ENCODE data around the gene DHRS3.

Gene DHRS3

GRCh38 chr1:12599657-12600056 lies 18.4 kb downstream of the DHRS3 start:
- H3K9ac ChIP-seq (ENCODE audit: low read length): no peak overlapping the region
- no peaks in the 10 kb centered on the region for H3K36me3 ChIP-seq (replicated peaks; ENCODE audit: low read depth, low read length)
- no peaks in the 10 kb centered on the region for H4K20me1 ChIP-seq (ENCODE audit: insufficient read depth, low read length)
- H3K4me3 ChIP-seq (ENCODE audit: low read length): no peak overlapping the region
- no peak overlapping the region for H3K4me2 ChIP-seq (ENCODE audit: low read length)
- no peak overlapping the region for H2AFZ ChIP-seq (ENCODE audit: low read depth, low read length)
- H3K4me1 ChIP-seq (ENCODE audit: low read length): no peaks in the 10 kb centered on the region
- H3K79me2 ChIP-seq (ENCODE audit: low read length): no peaks in the 10 kb centered on the region
- no peak overlapping the region for H3K27ac ChIP-seq (ENCODE audit: low read length)
- TF ChIP-seq, protein P1, sequence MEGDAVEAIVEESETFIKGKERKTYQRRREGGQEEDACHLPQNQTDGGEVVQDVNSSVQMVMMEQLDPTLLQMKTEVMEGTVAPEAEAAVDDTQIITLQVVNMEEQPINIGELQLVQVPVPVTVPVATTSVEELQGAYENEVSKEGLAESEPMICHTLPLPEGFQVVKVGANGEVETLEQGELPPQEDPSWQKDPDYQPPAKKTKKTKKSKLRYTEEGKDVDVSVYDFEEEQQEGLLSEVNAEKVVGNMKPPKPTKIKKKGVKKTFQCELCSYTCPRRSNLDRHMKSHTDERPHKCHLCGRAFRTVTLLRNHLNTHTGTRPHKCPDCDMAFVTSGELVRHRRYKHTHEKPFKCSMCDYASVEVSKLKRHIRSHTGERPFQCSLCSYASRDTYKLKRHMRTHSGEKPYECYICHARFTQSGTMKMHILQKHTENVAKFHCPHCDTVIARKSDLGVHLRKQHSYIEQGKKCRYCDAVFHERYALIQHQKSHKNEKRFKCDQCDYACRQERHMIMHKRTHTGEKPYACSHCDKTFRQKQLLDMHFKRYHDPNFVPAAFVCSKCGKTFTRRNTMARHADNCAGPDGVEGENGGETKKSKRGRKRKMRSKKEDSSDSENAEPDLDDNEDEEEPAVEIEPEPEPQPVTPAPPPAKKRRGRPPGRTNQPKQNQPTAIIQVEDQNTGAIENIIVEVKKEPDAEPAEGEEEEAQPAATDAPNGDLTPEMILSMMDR (IDR thresholded peaks at IDR 0.05; ENCODE audit: low read depth, low read length): no peak
- TF ChIP-seq EZH2phosphoT487 (IDR thresholded peaks at IDR 0.05; ENCODE audit: low read depth): no peak
- no peaks in the 10 kb centered on the region for H3K27me3 ChIP-seq (ENCODE audit: low read depth, low read length)
- H3K9me3 ChIP-seq (ENCODE audit: insufficient read depth, low read length): no peaks in the 10 kb centered on the region

DNA sequence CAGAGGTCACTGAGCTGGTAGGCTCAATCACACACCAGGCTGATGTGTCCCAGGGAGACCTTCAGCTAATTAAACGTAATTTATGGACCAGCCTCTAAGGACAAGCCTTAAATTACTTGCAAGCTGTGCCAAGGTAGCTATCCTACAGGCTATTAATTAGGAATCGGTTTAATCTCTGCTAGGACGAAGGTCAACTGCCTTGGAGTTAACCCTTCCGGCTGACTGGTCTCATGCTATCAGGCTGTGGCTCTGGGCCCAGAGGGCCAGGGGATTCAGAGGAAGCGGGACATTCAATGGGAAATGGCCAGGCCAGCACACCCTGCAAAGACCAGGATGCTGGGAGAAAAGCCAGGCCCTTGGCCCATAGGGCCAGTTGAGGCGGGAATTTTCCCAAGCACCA lies 19.0 kb downstream of the DHRS3 start:
- Histone ChIP-seq H3K9ac (ENCODE audit: low read length) (no peak overlapping the region), H3K27ac (ENCODE audit: low read length) (no peak overlapping the region), H3K79me2 (ENCODE audit: low read length) (no peaks in the 10 kb centered on the region), H3K36me3 (replicated peaks; ENCODE audit: low read depth, low read length) (no peaks in the 10 kb centered on the region), H3K27me3 (ENCODE audit: low read depth, low read length) (no peaks in the 10 kb centered on the region), H2AFZ (ENCODE audit: low read depth, low read length) (no peak overlapping the region), H3K4me1 (ENCODE audit: low read length) (no peaks in the 10 kb centered on the region), H3K4me2 (ENCODE audit: low read length) (no peak overlapping the region), H3K4me3 (ENCODE audit: low read length) (no peak overlapping the region), H3K9me3 (ENCODE audit: insufficient read depth, low read length) (no peaks in the 10 kb centered on the region), H4K20me1 (ENCODE audit: insufficient read depth, low read length) (no peaks in the 10 kb centered on the region)
- TF ChIP-seq, protein P1 (IDR thresholded peaks at IDR 0.05; ENCODE audit: low read depth, low read length): no peak
- TF ChIP-seq EZH2phosphoT487 (IDR thresholded peaks at IDR 0.05; ENCODE audit: low read depth): no peak

DNA sequence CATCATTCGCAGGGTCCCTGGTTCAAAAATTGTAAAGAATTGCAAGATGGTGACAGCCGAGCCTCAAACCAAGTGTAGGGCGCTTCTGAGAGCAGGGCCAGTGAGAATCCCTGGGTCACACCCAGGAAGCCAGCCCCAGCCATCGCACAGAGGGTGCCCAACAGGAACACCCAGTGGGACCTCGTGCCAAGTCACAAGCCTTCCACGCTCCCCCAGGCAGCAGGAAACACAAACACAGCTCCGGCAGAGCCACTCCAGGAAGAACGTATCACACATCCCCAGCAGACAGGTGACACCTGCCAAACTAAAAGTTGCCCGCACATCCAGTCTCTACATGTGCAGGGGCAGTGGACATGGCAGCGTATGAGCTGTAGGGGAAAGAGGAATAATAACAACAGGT lies 20.2 kb downstream of the DHRS3 start:
- Histone ChIP-seq H3K4me2 (ENCODE audit: low read length) (no peak overlapping the region), H3K36me3 (replicated peaks; ENCODE audit: low read depth, low read length) (no peaks in the 10 kb centered on the region), H3K27me3 (ENCODE audit: low read depth, low read length) (no peaks in the 10 kb centered on the region), H4K20me1 (ENCODE audit: insufficient read depth, low read length) (no peaks in the 10 kb centered on the region), H3K9ac (ENCODE audit: low read length) (no peak overlapping the region), H3K79me2 (ENCODE audit: low read length) (no peaks in the 10 kb centered on the region), H2AFZ (ENCODE audit: low read depth, low read length) (no peak overlapping the region), H3K27ac (ENCODE audit: low read length) (no peak overlapping the region), H3K4me1 (ENCODE audit: low read length) (no peaks in the 10 kb centered on the region), H3K9me3 (ENCODE audit: insufficient read depth, low read length) (no peaks in the 10 kb centered on the region), H3K4me3 (ENCODE audit: low read length) (no peak overlapping the region)
- TF ChIP-seq, protein P1 (IDR thresholded peaks at IDR 0.05; ENCODE audit: low read depth, low read length): no peak
- no peak for TF ChIP-seq EZH2phosphoT487 (IDR thresholded peaks at IDR 0.05; ENCODE audit: low read depth)

DNA sequence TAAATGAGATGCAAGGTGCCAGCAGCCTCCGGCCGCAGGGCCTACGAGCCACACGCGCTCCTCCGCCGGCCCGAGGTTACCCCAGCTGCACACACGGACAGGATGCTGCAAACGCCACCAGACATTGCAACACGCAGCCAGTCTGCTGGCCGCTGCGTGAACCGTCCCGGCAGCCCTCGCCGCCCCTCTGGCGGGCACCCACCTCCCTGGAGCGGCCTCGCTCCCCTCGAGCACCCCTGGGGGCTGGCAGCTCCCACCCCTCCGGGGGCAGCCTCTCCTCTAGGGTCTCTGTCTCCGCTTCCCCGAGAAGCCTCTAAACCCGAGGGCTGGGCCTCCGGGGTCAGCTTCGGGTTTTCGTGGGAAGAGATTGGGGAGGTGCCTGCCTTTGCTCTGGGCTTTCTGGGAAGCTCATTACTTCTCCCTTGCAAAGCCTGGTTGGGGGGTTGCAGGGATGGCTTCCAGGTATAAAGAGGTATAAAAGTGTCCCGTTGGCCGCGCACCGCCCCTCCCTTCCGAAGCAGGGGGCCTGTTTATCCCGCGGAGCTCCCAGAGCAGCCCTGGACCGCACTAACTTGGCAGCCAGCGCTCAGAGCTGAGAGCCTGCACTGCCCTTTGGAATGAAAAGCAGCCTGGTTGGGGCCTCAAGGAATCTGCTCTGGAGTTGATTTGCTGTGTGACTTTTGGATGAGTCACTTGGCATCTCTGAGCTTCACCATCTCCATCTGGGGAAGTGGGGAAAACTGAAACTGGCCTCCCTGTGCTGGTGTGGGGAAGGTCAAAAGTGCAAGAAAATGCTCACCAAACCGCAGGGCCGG lies 21.8 kb downstream of the DHRS3 start:
- Histone ChIP-seq H3K4me2 (ENCODE audit: low read length) (no peak overlapping the region), H3K9me3 (ENCODE audit: insufficient read depth, low read length) (no peaks in the 10 kb centered on the region), H3K36me3 (replicated peaks; ENCODE audit: low read depth, low read length) (no peaks in the 10 kb centered on the region), H4K20me1 (ENCODE audit: insufficient read depth, low read length) (no peaks in the 10 kb centered on the region), H3K27me3 (ENCODE audit: low read depth, low read length) (no peaks in the 10 kb centered on the region), H3K4me3 (ENCODE audit: low read length) (no peak overlapping the region), H3K79me2 (ENCODE audit: low read length) (no peaks in the 10 kb centered on the region), H3K4me1 (ENCODE audit: low read length) (no peaks in the 10 kb centered on the region), H2AFZ (ENCODE audit: low read depth, low read length) (no peak overlapping the region), H3K9ac (ENCODE audit: low read length) (no peak overlapping the region), H3K27ac (ENCODE audit: low read length) (no peak overlapping the region)
- TF ChIP-seq EZH2phosphoT487 (IDR thresholded peaks at IDR 0.05; ENCODE audit: low read depth): no peak
- TF ChIP-seq, protein P1 (IDR thresholded peaks at IDR 0.05; ENCODE audit: low read depth, low read length): no peak
